NCI-H2196 (cell line): Measurements from ENCODE around the gene ARL4C.

ENCODE experiments used
- DNase-seq: peaks from one replicate; lab custom pipeline; 2025; ENCODE audit not compliant: unreplicated experiment; lab: John Stamatoyannopoulos, UW

The ARL4C gene

GRCh38 chr2:234496835-234497593, at the start of gene ARL4C:
TSS of gene ARL4C (minus strand) at chr2:234497081. CDS start at chr2:234496586, 495 bp downstream.
- peak; percentile 62 for DNase-seq

DNA sequence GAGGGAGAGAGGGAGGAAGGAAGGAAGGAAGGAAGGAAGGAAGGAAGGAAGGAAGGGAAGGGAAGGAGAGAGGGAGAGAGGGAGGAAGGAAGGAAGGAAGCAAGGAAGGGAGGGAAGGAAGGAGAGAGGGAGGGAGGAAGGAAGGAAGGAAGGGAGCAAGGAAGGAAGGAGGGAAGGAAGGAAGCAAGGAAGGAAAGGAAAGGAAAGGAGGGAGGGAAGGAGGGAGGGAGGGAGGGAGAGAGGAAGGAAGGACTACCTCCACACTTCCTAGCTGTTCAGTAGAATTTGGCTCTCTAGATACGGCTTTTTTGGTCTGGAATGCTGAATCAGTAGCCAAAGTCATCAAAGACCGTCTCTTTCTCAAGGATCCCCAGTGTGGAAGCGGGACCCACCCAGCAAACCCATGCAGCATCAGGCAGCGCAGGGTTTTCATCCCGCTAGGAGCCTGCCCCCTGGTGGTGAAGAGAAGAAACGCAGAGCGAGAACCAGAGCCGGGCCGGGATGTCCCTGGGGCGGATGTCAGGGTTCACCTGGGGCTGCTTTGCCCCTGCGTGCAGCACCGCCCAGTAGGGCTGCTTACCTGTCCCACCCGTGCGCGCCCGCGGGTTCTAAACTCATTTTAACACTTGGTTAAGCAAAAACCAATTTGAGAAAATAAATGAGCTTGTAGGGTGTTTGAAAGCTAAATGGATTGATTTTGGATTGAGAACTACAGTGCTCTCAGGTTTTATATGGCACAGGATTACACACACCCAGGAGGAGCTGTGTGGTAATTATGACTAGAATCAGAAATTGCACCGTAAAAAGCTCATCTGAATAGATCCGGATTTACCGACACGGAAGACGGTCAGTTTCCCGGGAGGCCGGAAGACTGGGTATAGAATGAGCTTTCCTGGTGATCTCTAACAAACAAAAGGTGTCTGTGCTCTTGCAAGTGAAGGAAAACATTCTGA, 48.1 kb upstream of the ARL4C start:
- DNase-seq = no peak

GRCh38 chr2:234542742-234543141, 45.9 kb upstream of the ARL4C start:
- no peak for DNase-seq

DNA sequence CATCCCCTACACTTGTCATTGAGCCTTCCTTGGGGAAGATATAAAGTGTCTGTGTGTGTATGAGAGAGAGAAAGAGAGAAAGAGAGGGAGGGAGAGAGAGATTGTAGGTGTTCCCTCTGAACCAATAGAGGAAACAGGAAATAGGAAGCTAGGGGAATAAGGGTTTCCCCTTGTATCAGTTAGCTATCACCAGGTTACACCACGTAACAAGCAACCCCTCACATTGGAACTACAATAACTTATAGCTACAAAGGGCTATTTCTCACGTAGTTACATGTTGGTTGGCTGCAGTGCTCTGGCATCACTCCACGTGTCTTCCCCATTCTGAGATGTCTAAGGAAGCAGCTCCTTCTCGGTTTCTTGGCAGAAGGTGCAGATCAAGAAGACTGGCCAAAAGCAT, 41.0 kb upstream of the ARL4C start:
- DNase-seq = no peak

GRCh38 chr2:234536178-234536965, 39.5 kb upstream of the ARL4C start:
- no peak for DNase-seq

- no peak for DNase-seq
These were observed 38.6 kb upstream of the ARL4C start for GRCh38 chr2:234535464-234535863.

- no peak for DNase-seq
These were observed 37.6 kb upstream of the ARL4C start for GRCh38 chr2:234534515-234534914.

DNA sequence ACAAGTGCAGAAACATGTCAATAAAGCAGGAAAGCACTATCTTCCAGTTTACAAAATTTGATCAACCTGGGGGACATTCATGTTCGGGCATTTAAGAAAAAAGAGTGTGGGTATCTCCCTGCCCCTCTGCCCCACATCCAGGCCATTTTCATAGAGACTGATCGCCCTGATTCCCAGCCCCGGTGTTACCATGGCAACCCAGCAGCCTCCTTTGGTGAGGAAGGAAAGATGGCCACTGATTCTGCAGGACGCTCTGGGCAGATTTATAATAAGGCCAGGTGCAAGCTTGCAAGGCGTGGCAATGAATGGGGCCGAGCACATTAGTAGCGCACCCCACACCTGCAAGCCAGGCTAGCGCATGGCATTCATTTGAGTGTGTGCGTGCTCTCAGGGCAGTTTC, 36.7 kb upstream of the ARL4C start:
- DNase-seq = no peak

- DNase-seq = no peak
These were observed 31.7 kb upstream of the ARL4C start for GRCh38 chr2:234528410-234529148.

GRCh38 chr2:234526711-234527110, 29.8 kb upstream of the ARL4C start:
- DNase-seq = no peak

DNA sequence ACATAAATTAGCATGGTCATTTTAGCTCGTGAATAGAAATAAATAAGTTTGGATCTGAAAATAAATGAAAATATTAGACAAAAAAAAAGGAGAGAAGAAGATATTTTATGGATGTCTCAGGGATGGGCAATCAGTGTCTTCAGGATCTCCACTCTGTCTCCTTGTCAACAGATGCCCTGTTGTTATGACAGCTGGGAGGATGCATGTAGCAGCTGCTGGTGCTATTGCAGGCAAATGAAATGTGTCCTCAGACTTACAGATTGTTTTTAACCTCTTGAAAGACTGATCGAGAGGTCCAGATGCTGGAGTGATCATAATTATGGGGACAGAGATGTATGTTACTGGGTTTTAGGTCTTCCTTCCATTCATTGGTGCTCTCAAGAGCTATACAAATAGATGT, 24.7 kb upstream of the ARL4C start:
- DNase-seq = no peak

- no peak for DNase-seq
These were observed 22.2 kb upstream of the ARL4C start for GRCh38 chr2:234518986-234519642.

GRCh38 chr2:234517971-234518370, 21.1 kb upstream of the ARL4C start:
- DNase-seq = no peak

DNA sequence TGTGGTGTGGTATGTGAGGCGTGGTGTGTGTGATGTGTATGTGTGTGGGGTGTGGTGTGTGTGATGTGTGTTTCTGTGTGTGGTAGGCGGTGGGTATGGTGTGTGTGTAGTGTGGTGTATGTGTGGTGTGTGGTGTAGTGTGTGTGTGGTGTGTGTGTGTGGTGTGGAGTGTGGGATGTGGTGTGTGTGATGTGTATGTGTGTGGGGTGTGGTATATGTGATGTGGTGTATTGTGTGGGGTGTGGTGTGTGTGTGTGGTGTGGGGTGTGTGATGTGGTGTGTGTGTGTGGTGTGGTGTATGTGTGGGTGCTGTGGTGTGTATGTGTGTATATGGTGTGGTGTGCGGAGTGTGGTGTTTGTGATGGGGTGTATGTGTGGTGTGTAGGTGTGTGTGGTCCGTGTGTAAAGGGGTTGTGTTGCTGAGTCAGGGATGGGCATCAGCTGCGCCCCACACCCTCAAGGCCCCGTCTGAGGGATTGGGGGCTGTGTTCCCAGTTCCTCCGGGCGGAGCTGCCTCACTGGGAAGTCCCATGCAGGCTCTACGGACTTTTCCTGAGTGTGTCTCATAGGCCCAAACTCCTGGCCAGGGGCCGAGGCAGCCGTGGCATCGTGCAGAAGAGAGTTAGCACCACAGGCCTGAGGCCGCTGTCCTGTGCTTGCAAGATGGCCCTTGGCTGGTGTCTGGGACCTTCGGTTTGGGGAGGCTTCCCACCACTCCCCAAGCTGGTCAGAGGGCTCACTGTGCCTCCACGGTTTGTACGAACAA, 18.2 kb upstream of the ARL4C start:
- DNase-seq = no peak

- DNase-seq = no peak
These were observed 17.2 kb upstream of the ARL4C start for GRCh38 chr2:234514099-234514498.

GRCh38 chr2:234512884-234513669, 16.2 kb upstream of the ARL4C start:
- DNase-seq = no peak

DNA sequence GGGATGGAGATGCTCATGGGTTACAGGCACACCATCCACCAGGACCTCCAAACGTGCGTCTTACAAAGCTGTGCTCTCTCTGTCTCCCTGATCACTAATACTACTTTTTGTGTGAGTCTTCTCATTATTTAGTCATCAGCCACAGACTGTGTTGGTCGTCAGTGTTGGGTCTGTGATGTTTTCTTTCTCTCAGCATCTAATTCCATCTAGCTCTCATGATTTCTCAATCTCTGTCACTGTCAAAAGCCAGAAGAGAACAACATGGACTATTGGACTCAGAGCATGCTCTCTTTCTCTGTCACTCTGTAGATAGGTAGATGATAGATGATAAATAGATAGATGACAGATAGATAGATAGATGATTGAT, 6.0 kb upstream of the ARL4C start:
- DNase-seq = no peak

- DNase-seq = peak; percentile 84
These were observed 5.5 kb upstream of the ARL4C start for GRCh38 chr2:234502285-234502918.
